Smooth muscle cell (in vitro differentiated cells): ENCODE measurements around the gene STAT3. TPM values are rescaled to one million over a fixed set of nuclear protein-coding genes. Genes with fewer than 3 reads are reported as not detected.

Experiments used
- DNase-seq: peaks from one replicate; lab custom pipeline; 2025; ENCODE audit not compliant: unreplicated experiment; lab: John Stamatoyannopoulos, UW
- H2AFZ ChIP-seq: fragments of 200-600 bp; sonication (generic); 2 replicates; pipeline ENCODE4 v1.6.0; 2016; ENCODE audit warnings: antibody characterized with exemption, low read depth, mild to moderate bottlenecking
- H3F3A ChIP-seq: fragments of 200-600 bp; sonication (generic); 2 replicates; pipeline ENCODE4 v1.6.0; 2017; ENCODE audit warnings: antibody characterized with exemption, low read depth
- H3K27ac ChIP-seq: fragments of 200-600 bp; sonication (generic); 2 replicates; pipeline ENCODE4 v1.5.1; 2016; ENCODE audit warnings: low read depth, mild to moderate bottlenecking
- H3K27me3 ChIP-seq: fragments of 200-600 bp; sonication (generic); 2 replicates; pipeline ENCODE4 v1.6.1; 2016; ENCODE audit warnings: low read depth, mild to moderate bottlenecking
- H3K36me3 ChIP-seq: fragments of 200-600 bp; sonication (generic); 2 replicates; pipeline ENCODE4 v1.5.1; 2016; ENCODE audit warnings: low read depth
- H3K4me1 ChIP-seq: fragments of 200-600 bp; sonication (generic); 2 replicates; pipeline ENCODE4 v1.5.1; 2016; ENCODE audit warnings: low read depth
- H3K4me2 ChIP-seq: fragments of 200-600 bp; sonication (generic); 2 replicates; pipeline ENCODE4 v1.6.0; 2016; ENCODE audit warnings: mild to moderate bottlenecking
- H3K4me3 ChIP-seq: fragments of 200-600 bp; sonication (generic); 2 replicates; pipeline ENCODE4 v1.5.1; 2016; ENCODE audit warnings: mild to moderate bottlenecking
- H3K79me2 ChIP-seq: fragments of 200-600 bp; sonication (generic); 2 replicates; pipeline ENCODE4 v1.6.0; 2016; ENCODE audit warnings: low read depth, mild to moderate bottlenecking
- H3K9ac ChIP-seq: fragments of 200-600 bp; sonication (generic); 2 replicates; pipeline ENCODE4 v1.6.0; 2016; ENCODE audit warnings: low read depth
- H3K9me3 ChIP-seq: fragments of 200-600 bp; sonication (generic); replicated peaks from 2 replicates; pipeline ENCODE4 v1.5.1; 2016; ENCODE audit warnings: low read depth
- H4K20me1 ChIP-seq: fragments of 200-600 bp; sonication (generic); 2 replicates; pipeline ENCODE4 v1.6.0; 2016; ENCODE audit warnings: low read depth
- WGBS: methylation state at CpG from one replicate; pipeline ENCODE4 v1.1.7; 2016; ENCODE audit warnings: low lambda C conversion rate; 5-methylcytosine and 5-hydroxymethylcytosine counted together
- polyA plus RNA-seq: library from polyadenylated mRNA; unstranded; fragments of >200 nt; fragmentation: Nextera tagmentation; extraction: Ambion mirVana; gene quantifications from 2 replicates; pipeline ENCODE4 v1.2.1, GENCODE V29; 2016
- total RNA-seq: library from RNA; depleted of rRNA; stranded (reverse); fragments of >200 nt; gene quantifications from 2 replicates; pipeline ENCODE4 v1.2.3, GENCODE V29; 2014
- TF ChIP-seq, protein P1 (sequence below): fragments of 200-600 bp; sonication (generic); IDR thresholded peaks from 2 replicates; pipeline ENCODE4 v1.5.1; 2017; ENCODE audit warnings: borderline replicate concordance, mild to moderate bottlenecking, antibody characterized with exemption; ENCODE audit not compliant: insufficient read depth, poor library complexity, severe bottlenecking

Gene STAT3
- total and polyA plus RNA-seq, 2 experiments from 2014 or later: 85.6 to 87.7 TPM

DNA sequence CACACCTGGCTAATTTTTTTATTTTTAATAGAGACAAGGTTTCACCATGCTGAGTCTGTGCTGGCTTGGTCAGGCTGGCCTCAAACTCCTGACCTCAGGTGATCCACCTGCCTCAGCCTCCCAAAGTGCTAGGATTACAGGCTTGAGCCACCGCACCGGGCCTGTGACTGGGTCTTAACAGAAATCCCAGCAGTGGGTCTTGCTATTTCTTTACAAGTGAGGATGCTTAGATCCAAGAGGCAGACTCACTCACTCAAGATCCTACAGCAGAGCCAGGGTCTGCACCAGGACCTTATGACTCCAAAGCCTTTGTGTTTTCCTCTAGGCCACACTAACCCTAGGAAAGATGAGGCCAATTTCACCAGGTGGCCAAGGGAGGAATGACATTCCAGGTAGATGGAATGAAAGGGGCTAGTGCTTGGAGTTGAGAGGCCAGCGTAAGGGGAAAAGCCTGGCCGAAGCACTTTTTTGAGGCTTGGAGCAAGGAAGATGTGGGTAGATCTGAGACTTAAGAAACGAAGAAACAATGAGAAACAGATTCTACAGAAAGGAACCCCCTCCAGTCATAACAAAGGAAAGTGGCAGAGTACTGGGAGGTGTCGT lies 105.7 kb downstream of the STAT3 start:
- Histone ChIP-seq H4K20me1 (no peaks in the 10 kb centered on the region), H3K4me1 (peaks cover under 1% of the 10 kb centered on the region), H3K4me3 (no peak overlapping the region), H3K36me3 (no peaks in the 10 kb centered on the region), H3K9me3 (no peaks in the 10 kb centered on the region), H3K79me2 (no peaks in the 10 kb centered on the region), H3K4me2 (no peak overlapping the region), H3K27ac (no peak overlapping the region), H3K9ac (no peak overlapping the region), H3K27me3 (no peaks in the 10 kb centered on the region), H2AFZ (no peak overlapping the region), H3F3A (no peaks in the 10 kb centered on the region)
- TF ChIP-seq, protein P1, sequence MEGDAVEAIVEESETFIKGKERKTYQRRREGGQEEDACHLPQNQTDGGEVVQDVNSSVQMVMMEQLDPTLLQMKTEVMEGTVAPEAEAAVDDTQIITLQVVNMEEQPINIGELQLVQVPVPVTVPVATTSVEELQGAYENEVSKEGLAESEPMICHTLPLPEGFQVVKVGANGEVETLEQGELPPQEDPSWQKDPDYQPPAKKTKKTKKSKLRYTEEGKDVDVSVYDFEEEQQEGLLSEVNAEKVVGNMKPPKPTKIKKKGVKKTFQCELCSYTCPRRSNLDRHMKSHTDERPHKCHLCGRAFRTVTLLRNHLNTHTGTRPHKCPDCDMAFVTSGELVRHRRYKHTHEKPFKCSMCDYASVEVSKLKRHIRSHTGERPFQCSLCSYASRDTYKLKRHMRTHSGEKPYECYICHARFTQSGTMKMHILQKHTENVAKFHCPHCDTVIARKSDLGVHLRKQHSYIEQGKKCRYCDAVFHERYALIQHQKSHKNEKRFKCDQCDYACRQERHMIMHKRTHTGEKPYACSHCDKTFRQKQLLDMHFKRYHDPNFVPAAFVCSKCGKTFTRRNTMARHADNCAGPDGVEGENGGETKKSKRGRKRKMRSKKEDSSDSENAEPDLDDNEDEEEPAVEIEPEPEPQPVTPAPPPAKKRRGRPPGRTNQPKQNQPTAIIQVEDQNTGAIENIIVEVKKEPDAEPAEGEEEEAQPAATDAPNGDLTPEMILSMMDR: no peak
- 84% methylated on average over 6 of the region's 6 CpGs for WGBS
- no peak for DNase-seq

DNA sequence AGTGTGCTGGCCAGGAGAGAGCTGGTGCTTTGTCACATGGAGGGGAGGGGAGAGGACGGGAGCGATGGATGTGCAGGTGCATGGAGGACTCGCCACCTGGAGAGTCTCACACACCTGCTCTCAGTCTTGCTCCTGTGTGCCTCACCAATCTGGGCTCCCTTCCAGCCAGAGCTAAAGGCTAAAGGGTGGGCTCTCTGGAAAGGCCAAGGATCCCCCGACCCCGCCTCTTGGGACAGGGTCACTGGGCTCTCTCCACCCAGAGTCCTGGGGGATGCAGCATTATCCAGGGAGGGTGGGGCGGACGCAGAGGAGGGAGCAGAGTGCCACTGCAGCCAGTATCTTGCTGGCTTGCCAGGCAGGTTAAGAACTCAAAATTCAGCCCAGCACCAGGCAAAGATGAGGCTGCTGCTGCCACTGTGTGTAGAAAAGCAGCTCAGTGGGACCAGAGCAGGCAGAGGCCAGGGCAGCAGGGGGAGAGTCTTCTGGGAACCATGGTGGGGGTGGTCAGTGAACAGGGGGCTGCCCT lies 106.6 kb downstream of the STAT3 start:
- no peak overlapping the region for H2AFZ ChIP-seq
- H3K36me3 ChIP-seq: no peaks in the 10 kb centered on the region
- H4K20me1 ChIP-seq: no peaks in the 10 kb centered on the region
- H3K4me3 ChIP-seq: no peak overlapping the region
- H3K79me2 ChIP-seq: no peaks in the 10 kb centered on the region
- H3K4me2 ChIP-seq: no peak overlapping the region
- no peaks in the 10 kb centered on the region for H3F3A ChIP-seq
- H3K4me1 ChIP-seq: peaks cover 7% of the 10 kb centered on the region
- H3K27ac ChIP-seq: no peak overlapping the region
- H3K9ac ChIP-seq: no peak overlapping the region
- 83% methylated on average over 7 of the region's 7 CpGs for WGBS
- H3K9me3 ChIP-seq: no peaks in the 10 kb centered on the region
- DNase-seq: no peak
- TF ChIP-seq, protein P1: no peak
- H3K27me3 ChIP-seq: no peaks in the 10 kb centered on the region

DNA sequence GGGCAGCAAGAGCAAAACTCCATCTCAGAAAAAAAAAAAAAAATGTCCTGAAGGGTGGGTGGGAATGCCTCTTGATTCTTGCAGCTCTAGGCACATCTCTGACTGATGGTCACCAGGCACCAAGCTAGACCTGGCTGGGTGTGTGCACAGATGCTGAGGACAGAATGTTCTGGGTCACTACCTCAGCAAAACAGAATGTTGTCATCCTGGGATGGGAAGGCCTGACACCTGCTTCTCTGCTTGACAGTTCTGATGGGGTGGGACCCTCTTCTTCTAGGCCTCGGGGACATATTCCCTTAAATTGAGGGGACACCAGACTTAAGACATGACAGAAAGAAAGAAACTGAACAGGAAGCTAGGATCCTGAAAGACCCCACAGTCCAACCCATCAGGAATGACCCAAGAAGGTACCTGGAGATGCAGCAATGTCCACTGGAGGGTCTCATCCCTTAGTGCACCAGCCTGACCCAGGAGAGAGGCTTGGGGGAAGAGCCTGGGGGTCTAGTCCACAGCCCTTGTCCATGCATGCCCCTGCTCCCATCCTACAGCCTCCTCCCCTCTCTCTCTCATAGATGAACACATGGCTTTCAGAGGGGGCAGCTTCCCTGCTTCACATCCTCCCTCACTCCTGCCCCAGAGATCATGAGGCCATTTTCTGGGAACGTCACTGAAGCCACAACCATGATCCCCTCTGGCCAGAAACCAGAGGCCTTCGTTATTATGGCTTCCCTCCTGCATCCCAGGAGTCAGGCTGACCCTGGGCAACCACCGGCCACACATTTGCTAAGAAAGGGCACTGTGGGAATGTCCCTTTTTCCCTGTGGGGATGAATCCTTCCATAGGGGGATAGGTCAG lies 108.2 kb downstream of the STAT3 start:
- no peaks in the 10 kb centered on the region for H3F3A ChIP-seq
- peaks cover 8% of the 10 kb centered on the region for H3K79me2 ChIP-seq
- no peak overlapping the region for H2AFZ ChIP-seq
- H3K9me3 ChIP-seq: no peaks in the 10 kb centered on the region
- H3K4me2 ChIP-seq: no peak overlapping the region
- H3K4me1 ChIP-seq: peaks cover 10% of the 10 kb centered on the region
- TF ChIP-seq, protein P1: no peak
- H3K9ac ChIP-seq: no peak overlapping the region
- WGBS: 87% methylated on average over 4 of the region's 4 CpGs
- no peak for DNase-seq
- H3K27me3 ChIP-seq: no peaks in the 10 kb centered on the region
- H4K20me1 ChIP-seq: peaks cover 1% of the 10 kb centered on the region
- H3K36me3 ChIP-seq: no peaks in the 10 kb centered on the region
- H3K27ac ChIP-seq: no peak overlapping the region
- H3K4me3 ChIP-seq: no peak overlapping the region
